Lower leg skin (tissue), 3 donors: ENCODE measurements around the gene PNLDC1.
A peak's percentile ranks its signal among the peaks of the same experiment; 100 is the strongest.

Source experiments
- CTCF ChIP-seq, 3 donors: fragments of 450-650 bp; IDR thresholded peaks; one replicate each; pipeline ENCODE4 v1.5.1; 2016; ENCODE audit warnings: antibody characterized with exemption in 3 of 3, mild to moderate bottlenecking in 3 of 3, moderate library complexity in 2 of 3
- POLR2A ChIP-seq, 2 donors: fragments of 450-650 bp; IDR thresholded peaks; one replicate each; pipeline ENCODE4 v1.6.1; 2016 to 2017; ENCODE audit warnings: antibody characterized with exemption in 2 of 2, mild to moderate bottlenecking in 1 of 2, moderate library complexity in 1 of 2

DNA sequence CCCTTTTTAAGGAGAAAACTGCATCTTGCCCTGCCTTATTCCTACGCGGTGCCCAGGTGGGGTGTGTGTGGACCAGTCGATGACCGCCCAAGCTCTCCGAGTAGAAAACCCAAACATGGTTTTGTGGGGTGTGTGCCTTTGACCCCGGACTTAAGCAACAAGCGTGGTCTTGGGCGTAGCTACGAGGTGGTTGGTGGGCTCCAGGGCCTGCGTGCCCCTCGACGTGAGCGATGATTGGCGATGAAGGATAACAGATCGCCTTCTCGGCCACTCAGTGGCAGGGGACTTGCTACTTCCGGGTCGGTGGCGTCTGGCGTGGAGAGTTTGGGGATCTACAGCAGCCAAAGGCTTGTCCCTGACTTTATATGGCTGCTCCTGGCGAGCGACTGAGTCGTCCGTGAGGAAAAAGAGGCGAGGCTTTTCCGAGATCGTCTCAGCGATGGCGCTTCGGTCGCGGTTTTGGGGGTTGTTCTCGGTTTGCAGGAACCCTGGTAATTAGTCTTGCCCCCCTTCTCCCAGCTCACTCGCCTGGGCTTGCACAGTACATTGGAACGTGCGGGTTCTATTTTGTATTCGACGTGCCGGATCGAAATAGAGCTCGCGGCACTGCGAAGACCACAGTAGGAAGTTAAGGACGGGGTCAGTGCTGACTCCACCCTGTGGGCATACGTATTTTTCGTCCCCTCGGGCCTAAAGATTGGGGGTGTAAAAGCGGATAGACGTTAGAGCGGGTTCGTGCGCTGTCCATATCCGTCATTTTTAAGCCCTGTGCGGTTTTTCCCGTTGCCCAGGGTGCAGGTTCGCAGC is 9.7 kb upstream of the PNLDC1 start, which contains the start of gene MRPL18:
- peak in 1 of 2 donors; percentile 26 for TF ChIP-seq POLR2A (IDR thresholded peaks at IDR 0.05)
- TF ChIP-seq CTCF (IDR thresholded peaks at IDR 0.05): no peak
